Measurements from ENCODE around the gene LTA4H. TPM values are rescaled to one million over a fixed set of nuclear protein-coding genes. Genes with fewer than 3 reads are reported as not detected.

The LTA4H gene
- total RNA-seq, 1 experiment from 2014 or later, result 51.4 TPM

DNA sequence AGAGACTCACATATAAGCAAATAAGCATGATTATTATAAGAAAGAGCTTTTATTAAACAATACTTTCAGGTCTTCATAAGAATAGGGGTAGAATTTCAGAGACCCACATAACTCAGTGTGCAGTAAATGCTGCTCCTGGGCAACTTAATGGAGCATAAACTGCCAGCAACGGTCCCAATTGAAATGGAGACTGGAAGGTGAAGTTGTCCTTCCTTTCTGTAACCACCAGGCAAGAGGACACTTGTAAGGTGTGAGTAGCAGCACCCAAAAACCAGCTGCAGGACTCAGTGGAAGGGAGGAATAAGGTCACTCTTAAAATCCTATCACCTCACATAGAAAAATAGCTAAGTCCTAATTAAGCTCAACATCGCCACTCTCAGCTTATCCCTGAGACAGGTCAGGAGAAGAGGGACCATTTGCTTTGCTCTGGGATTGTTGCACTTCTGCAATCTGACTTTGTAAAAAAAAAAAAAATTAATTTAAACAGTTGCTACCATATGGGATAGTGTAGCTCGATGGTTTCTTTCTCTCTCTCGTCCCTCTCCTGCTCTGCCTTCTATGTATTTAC, 22.7 kb upstream of the LTA4H start:
- DNase-seq (ENCODE audit: low read depth), result no peak

DNA sequence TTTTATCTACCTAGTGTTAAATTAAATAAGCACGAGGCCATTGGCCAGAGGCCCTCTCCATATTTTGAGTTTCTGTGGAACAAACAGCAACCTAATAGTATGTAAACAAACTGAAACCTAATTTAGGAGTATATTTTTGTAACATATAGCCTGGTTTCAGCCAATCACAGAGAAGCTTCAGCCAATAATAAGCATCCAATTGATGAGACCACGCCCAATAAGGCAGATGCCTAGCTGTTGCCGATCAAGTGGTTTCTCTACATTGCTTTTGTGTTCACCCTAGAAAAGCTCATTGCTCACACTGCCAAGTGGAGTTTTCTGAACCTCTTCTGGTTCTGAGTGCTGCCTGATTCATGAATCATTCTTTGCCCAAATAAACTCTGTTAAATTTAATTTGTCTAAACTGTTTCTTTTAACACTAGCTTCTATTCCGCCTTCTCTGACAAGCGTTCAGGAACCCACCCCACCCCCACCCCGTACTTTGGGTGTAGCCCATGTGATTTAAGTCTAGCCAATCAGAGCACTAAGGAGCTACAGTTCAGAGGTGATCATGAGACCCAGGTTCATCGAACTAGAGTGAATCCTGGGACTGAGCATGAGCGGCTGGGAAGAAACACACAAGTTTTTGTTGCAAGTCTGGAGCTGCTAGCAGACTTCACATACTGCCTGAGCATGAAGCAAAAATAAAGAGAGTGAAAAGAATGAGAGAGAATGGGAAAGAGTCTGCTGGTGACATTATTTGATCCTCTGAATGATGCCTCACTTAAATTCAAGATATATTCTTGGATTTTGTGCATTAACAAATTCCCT, 21.5 kb upstream of the LTA4H start:
- DNase-seq (ENCODE audit: low read depth), result no peak

DNA sequence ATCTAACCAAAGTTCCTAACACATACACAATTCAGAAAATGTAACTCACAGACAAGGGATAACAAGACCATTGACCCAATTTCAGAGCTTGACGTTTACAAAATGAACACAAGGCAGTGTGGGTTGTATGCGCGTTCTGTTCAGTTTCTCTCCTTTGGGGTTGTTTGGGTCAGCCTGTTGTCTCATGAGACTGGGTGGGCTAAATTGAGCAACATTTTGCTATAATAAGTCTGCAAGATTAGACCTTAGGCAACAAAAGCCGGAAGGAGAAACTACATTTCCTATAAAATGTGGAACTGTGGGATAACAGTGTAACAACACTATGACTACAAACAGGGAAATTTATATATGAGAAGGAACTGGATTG, 18.8 kb upstream of the LTA4H start:
- DNase-seq (ENCODE audit: low read depth), result no peak

DNA sequence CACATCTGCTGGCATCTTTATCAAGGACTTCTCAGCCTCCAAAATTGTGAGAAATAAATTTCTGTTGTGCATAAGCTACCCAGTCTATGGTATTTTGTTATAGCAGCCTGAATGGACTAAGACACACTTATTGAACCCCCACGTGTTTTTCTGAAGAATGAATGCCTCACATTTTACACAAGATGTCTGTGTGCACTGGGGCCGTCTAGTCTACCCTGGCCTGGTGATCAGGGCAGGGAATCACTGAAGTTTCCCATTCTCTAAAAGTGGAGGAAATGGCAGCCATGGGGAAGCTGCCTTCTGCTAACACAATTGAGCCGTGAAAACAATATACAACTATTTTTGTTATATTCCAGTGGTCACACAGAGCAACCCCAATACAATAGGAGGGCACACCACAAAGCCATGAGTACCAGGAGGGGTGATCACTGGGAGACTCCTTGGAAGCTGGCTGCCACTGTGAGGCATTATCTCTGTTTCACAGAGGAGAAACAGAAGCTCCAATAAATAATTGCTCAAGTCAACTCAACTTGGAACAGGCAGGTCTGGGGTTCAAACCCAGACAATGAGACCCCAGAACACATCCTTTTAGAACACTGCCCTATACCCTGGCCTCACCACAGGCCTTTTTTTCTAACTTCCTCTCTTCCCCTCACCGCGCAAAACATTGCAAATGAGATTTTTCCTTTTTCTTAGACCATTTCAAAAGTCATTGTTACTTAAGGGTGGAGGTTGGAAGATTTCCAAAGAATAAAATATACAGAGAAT, 18.3 kb upstream of the LTA4H start:
- DNase-seq (ENCODE audit: low read depth), result no peak

DNA sequence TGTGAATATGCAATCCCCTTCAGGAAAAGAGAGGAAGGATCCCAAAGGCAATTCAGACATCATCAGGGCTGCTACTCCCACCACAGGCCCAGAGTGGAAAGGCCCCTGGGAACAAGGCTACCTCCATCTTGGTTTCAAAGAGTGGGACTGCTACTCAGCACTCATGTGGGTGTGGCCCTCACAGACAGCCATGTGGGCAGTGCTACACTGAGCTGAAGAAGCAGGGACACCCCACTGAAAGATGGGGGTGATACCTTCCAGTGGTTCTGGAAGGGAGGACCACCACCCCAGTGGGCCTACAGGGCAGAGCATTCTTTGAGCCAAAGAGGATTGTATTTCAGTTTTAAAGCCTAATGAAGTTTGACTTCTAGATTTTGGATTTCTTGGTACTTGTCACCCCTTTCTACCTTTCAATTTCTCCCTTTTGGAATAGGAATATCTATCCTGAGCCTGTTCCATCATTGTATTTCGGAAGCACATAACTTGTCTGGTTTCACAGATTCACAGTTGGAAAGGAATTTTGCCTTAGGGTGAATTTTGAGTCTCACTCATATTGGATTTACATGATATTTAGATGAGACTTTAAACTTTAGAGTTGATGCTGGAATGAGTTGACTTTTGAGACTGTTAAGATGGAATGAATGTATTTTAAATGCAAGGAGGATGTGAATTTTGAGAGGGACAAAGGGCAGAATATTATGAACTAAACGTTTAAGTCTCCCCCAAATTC, 16.5 kb upstream of the LTA4H start:
- DNase-seq (ENCODE audit: low read depth), result no peak

DNA sequence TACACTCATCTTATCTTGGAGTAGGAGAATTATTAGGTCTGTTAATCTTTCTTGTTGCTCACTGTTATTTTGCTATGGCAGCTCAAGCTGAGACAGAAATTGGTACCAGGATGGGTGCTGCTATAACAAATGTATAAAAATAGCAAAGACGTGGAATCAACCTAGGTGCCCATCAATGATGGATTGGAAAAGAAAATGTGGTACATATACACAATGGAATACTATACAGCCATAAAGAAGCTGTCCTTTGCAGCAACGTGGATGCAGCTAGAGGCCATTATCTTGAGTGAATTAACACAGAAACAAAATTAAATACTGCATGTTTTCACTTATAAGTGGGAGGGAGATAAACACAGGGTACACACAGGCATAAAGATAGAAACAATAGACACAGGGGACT, 14.8 kb upstream of the LTA4H start:
- DNase-seq (ENCODE audit: low read depth), result no peak

DNA sequence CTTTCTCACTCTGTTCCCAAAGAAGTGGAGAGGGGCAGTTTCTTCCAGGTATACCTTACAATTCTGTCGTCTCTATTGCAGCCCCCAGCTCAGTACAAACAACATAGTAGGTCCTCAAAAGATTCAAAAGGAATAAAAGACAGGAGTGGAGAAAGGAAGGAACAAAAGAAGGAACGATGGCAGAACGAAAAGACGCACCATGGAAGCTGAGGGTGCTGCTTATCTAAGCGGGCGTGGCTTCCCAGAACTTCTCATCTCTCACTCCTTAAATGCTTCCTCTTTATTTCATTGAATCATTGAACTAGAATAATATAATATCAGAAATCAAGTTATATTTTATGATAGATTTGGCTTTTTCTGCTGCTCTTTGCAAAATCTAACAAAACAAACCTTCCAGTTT, 13.7 kb upstream of the LTA4H start:
- no peak for DNase-seq (ENCODE audit: low read depth)

DNA sequence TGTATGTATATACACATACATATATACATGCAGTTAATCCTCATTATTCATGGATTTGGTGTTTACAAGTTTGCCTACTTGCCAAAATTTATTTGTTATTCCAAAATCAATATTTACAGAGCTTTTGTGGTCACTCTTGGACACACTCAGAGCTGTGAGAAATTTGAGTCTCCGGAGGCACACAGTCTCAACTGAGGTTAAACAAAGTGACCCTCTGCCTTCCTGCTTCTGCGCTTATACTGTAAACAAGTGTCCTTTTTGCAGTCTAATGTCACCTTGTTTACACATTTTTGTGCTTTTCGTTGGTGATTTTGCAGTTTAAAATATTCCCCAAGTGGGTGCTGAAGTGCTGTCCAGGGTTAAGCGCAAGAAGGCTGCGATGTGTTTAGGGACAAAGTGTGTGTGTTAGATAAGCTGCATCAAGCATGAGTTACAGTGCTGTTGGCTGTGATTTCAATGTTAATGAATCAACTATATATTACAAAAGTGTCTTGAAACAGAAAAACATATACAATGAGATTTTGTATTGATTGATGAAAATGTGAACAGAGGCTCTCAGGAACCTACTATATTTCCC, 13.1 kb upstream of the LTA4H start:
- DNase-seq (ENCODE audit: low read depth), result no peak

DNA sequence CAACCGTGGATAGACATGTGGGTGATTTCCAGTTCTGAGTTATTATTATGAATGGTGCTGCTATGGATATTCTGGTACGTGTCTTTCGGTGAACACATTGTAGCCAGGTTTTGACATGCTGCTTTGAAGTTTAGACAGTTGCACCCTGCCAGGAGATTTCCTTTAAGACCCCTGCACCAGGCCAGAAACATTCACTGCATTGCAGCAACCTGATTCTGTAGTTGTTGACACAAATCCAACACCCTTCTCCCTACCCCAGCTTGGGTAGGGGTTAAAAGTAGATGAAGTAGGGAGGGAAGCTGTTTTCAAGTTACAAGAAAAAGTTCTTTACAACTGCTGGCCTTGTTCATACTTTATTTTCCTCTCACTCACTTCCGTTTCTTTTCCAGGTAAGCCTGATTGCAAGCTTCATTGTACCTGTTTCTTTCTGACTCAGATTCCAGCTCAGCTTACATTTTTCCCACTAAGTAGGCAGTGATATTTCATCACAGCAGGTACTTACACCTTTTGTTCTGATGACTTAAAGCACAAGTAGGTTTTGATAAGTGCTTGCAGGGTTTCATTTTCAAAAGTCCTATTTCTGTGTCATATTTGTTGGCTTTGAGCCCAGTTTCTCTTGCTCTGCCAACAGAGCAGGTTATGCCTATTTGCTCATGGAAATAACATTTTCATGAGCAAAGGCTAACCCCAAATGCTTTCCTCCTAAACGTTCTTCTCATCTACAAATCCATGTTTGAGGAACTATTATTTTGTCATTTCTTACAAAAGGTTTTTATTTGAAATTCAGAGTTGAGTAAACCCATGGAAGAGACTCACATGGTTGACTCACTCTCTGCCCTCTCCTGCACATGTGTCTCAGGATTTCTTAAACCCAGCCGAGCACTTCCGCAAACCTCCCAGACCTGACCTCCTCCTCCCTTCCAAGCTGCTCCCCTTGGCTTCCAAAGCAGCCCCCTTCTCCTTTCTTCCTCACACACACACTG, 12.1 kb upstream of the LTA4H start:
- DNase-seq (ENCODE audit: low read depth), result peak; percentile 56

DNA sequence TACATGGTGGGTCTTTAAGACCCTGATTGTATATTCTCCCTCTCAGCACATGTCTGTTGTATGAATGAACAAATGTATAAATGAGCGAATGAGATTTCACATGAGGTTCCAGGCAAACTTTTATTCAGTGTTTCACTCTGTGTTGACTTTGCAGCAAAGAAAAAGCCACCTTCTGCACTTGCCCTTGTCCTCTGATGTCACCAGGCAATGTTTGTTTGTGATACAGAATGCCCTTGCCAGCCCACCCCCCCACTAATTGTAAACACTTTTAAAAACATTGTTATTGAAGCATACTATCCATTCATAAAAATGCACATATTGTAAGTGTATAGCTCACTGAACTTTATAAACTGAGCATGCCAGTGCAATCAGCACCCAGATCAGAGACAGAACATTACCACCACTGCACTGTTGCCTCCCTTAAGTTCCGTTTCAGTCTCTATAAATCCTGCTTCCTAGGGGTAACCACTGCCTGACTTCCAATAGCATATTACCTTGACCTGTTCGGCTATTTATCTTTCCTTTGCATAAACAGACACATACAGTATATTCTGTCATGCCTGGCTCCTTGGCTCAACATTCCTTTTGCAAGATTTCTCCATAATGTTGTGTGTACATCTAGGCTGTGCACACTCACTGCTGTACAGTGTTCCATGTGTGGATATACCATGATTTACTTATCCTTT, 11.3 kb upstream of the LTA4H start:
- no peak for DNase-seq (ENCODE audit: low read depth)

DNA sequence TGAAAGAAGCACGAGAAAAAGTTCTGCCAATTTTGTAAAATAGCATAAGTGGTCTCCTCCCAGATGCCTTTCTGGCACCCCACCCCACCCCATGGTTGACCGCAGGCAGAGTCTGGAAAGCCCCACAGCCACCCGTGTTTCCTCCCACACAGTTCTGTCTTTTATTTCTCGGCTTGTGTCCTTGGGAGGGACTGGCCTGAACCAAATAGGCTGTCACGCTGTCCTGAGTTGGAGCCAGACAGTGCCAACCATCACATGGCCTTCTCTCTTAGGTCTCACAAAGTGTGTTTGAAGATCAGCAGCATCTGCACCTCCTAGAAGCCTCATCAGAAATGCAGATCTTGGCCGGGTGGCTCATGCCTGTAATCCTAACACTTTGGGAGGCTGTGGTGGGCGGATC, 10.2 kb upstream of the LTA4H start:
- no peak for DNase-seq (ENCODE audit: low read depth)

DNA sequence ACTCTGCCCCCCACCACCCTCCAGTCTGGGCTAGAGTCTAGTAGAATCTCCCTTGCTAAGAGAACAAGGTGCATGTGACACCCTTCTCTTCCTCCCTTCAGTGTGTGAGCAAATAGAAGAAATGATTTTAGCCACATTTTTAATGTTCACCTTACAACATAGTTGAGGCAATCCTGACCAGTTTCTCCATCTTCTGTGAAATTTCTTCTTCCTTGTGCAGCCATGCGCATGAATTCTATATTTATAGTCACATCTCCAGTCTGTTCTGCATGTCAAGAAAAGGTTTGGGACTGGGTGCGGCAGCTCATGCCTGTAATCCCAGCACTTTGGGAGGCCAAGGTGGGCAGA, 9.5 kb upstream of the LTA4H start:
- DNase-seq (ENCODE audit: low read depth), result no peak

DNA sequence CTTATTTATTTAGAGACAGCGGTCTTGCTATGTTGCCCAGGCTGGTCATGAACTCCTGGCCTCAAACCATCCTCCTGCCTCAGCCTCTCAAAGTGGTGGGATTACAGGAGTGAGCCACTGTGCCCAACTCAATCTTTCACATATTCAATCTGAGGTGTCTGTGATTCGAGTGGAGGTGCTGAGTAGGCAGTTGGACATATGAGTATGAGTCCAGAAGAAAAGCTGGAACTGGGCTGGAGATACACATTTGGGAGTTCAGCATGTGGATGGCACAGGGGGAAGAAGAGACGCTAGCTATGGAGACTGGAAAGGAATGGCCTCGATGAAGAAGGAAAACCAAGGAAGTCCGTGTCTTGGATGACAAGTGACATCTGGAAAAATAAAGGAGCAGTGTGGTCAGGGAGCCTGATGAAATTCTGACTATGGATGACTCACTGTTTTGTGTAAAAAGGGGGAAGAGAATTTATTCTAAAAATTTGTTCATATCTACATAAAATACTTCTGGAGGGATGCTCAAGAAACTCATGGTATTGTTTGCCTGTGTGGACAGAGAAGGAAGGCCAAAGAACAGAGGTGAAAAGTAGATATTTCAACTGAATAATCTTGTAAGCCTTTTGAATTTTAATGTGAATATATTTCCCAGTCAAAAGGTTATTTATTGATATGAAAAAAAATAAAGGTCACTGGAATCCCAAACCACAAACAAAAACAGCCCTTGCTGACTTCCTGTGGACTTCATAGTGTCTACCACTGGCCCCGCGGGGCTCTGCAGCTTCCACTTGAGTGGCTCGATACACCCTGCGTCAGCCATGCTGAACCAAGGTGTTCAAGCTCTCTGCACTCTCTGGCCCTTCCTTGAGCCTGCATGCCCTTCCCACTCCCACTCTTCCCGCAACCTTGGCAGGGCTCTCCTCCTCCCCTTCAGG, 8.9 kb upstream of the LTA4H start:
- DNase-seq (ENCODE audit: low read depth), result peak; percentile 61

DNA sequence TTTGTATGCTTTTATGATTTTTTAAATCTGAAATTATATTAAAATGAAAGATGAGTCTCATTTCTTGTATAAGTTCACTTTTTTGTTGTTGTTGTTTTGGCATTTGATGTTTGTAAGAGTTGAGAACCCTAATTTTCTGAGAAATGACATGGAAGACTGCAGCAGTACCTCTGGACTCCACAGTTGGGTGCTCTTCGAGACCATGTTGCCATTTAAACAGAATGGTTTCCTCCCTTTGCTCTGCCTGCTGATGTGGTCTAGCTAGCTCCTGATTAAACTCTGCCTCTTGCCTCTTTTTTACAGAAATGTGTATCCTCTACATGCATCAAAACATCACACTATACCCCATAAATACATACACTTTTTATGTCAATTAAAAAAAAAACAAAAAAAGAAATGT, 5.8 kb upstream of the LTA4H start:
- DNase-seq (ENCODE audit: low read depth), result no peak

DNA sequence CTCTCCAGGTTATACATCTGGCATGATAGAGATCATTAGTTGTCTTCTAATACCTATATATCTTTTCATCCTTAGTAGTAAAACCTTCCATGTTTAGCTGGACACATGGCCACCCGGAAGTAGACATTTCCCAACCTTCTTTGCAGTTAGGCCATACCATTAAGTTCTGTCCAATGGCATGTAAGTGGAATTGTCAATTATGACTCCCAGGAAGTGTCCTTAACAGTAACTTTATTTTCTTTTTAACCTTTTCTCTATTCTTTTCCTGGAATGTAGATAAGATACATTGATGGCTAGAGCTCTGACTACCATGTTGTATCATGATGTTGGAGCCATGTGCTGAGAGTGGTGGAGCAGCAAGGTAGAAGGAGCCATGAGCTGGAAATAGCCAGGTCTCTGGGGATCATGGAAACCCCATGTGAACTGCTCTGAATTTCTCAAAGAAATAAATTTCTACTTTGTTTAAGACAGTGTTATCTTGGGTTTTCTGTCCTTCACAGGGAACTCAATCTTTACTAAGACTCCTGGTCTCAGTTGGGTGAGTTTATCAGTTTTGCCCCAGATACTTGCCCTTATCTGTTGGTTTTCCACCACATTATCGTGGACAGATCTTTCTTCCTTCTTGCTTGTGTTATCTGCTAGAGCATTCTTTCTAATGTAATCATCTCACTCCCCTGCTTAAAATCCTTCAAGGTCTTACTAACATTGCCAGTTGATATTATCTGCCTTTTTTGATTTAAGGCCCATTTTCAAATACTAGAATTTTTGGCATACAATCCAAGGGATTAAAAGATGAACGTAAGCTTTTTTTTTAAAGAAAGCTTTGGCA, 5.1 kb upstream of the LTA4H start:
- no peak for DNase-seq (ENCODE audit: low read depth)

DNA sequence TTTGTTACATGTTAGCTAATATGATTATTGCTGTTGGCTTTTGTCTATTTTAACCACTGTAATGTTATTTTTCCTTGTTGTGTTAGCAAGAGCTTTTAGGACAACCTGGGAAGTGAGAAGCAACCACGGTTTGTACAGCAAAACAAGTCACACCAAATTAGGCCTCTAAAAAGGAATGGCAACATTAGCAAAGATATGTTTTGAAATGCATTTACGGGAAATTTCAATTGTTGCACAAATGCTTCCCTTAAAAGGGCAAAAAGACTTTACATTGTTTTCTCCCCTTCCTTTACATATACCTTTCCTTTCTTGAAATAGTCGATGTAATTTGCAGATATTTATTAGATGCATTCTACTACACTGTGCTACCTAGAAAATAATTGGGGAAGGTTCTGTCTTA, 4.1 kb upstream of the LTA4H start:
- DNase-seq (ENCODE audit: low read depth), result no peak

DNA sequence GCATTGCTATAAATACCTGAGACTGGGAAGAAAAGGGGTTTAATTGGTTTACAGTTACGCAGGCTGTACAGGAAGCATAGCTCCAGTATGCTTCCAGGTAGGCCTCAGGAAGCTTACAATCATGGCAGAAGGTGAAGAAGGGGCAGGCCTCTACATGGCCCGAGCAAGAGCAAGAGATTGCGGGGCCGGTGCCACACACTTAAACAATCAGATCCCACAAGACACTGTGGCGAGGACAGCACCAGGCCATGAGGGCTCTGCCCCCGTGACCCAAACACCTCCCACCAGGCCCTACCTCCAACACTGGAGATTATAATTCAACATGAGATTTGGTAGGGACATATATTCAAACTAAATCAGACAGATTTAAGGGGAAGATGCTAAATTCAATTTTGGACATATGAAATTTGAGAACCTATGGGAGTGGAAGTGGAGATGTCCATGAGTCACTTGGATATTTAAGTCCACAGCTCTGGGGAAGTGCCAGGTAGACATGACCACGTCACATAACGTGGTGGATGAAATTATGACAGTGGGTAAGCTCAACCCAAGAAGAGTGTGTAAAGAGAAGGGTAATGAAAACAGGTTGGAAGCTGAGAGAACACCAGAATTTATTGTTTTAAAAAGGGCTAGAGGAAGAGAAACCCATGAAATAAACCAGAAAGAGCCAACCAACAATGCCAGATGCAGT, 1.5 kb upstream of the LTA4H start:
- peak; percentile 39 for DNase-seq (ENCODE audit: low read depth)

Measured in M059J (cell line).